Hematopoietic multipotent progenitor cell (in vitro differentiated cells): Measurements from ENCODE around the gene CDON. TPM values are rescaled to one million over a fixed set of nuclear protein-coding genes. Genes with fewer than 3 reads are reported as not detected.
A peak's percentile ranks its signal among the peaks of the same experiment; 100 is the strongest.

Experiments
- DNase-seq, 3 donors: peaks; one replicate each; pipeline ENCODE4 v3.0.0-alpha.2; 2011 to 2015; ENCODE audit warnings: low read depth in 2 of 3, low spot score in 2 of 3
- total RNA-seq: library from RNA; depleted of rRNA; stranded (reverse); fragments of >200 nt; gene quantifications from one replicate; pipeline ENCODE4 v1.2.3, GENCODE V29; 2012

Gene CDON, protein sequence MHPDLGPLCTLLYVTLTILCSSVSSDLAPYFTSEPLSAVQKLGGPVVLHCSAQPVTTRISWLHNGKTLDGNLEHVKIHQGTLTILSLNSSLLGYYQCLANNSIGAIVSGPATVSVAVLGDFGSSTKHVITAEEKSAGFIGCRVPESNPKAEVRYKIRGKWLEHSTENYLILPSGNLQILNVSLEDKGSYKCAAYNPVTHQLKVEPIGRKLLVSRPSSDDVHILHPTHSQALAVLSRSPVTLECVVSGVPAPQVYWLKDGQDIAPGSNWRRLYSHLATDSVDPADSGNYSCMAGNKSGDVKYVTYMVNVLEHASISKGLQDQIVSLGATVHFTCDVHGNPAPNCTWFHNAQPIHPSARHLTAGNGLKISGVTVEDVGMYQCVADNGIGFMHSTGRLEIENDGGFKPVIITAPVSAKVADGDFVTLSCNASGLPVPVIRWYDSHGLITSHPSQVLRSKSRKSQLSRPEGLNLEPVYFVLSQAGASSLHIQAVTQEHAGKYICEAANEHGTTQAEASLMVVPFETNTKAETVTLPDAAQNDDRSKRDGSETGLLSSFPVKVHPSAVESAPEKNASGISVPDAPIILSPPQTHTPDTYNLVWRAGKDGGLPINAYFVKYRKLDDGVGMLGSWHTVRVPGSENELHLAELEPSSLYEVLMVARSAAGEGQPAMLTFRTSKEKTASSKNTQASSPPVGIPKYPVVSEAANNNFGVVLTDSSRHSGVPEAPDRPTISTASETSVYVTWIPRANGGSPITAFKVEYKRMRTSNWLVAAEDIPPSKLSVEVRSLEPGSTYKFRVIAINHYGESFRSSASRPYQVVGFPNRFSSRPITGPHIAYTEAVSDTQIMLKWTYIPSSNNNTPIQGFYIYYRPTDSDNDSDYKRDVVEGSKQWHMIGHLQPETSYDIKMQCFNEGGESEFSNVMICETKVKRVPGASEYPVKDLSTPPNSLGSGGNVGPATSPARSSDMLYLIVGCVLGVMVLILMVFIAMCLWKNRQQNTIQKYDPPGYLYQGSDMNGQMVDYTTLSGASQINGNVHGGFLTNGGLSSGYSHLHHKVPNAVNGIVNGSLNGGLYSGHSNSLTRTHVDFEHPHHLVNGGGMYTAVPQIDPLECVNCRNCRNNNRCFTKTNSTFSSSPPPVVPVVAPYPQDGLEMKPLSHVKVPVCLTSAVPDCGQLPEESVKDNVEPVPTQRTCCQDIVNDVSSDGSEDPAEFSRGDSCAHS (N-terminal part only)
- 0.27 TPM for total RNA-seq

DNA sequence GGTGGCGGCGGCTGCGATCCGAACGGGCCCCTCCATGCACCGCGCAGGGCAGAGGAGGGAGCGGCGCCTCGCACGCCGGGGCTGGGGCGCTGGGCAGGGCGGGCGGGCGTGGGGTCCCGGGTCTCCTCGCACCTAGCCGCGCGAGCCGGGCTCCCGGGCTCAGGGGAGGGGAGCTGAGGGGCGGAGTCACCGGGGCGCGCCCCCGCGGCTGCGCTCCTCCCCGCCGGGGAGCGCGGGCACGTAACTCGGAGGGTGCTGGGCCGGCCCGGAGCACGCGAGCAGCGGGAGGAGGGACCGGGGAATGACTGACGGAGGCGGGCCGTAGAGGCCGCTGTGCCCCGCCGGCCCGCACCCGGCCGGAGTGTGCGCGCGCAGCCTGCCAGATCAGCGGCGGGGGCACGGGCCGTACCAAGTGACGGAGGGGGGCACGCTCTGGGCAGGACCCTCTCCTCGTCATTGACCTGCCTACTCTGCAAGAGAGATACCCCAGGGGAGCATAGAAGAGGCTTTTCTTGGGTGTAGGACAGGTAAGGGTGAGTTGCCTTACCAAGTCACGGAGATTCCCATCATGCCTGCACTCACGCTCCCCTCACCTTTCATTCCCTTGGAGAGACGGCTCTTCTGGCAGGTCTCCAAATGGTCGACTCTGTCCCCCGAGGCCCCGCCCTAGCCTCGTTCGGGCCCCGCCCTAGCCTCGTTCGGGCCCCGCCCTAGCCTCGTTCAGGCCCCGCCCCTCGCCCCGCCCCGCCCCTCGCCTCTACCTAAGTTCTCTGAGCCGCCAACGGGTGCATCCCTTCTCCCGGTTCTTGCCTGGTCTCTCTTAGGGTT is at the start of gene CDON:
Gene CDON, minus strand, starts transcription at position 188 of the 828 bp plus-strand sequence. CDS start 39,390 bp downstream, outside the sequence.
- DNase-seq = peak; percentile 88 to 92 (median 90)

DNA sequence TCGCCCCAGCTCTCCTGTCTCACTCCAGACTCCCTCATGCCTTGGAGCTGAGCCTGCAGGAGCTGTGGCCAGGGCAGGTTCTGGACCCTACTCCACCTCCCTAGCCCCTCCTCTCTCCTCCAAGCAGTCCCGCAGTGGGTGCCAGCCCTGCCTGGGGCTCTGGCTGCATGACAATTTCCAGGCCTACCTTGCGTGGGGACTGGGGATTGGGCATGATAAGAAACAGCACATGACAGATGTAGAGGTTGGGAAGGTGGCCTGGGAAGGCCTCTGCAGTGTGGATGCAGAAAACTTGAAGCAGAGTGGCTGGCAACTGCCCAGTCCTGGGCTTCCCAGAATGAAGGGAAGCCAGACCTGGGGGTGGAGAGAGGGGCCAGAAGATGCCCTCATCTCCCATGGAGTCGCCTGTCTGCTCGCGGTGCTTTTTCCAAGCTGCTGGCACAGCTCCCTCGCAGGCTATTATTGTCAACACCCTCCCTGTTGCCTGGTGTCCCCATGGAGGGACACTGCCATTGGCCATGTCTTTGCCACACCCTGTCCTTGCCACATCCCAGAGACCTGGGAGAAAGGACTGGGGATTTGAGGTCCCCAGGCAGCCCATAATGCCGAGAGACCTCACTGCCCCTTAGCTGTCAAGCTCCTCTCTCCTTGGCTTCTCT is 48.9 kb upstream of the CDON start:
- DNase-seq = no peak

DNA sequence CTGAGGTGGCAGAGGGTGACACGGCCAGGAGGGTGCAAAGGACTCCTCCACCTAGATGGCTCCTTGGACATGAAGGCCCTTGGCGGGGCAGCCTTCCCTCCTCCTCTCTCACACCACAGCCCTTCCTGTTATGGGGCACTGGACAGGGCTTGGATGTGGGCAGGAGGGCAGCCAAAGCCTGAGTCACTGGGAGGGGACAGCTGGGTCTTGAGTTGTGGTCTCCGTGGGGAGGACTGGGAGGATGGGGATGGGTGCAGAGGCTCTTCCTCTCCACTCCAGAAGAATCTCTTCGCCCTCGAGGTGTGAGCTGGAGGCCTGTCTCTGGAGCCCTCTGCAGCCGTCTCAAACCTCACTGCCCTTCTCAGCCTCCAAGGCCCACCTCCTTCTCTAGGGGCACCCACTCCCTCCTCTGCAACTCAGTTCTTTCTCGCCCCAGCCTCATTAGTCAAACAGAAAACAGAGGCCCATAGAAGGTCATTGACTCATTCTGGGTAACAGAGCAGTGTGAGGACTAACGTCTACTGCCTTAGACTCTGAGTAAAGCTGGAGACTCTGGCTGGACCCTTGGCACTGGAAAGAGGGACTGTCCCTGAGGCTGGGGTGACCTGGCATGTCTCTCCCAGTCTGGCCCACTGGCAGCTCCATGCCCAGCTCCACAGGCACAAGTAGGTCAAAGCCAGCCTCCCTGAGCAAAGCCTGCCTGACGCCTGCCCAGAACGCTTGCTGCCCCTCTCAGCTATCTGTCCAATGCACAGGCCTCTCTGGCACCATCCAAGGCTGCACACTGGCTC is 47.5 kb upstream of the CDON start:
- no peak for DNase-seq

DNA sequence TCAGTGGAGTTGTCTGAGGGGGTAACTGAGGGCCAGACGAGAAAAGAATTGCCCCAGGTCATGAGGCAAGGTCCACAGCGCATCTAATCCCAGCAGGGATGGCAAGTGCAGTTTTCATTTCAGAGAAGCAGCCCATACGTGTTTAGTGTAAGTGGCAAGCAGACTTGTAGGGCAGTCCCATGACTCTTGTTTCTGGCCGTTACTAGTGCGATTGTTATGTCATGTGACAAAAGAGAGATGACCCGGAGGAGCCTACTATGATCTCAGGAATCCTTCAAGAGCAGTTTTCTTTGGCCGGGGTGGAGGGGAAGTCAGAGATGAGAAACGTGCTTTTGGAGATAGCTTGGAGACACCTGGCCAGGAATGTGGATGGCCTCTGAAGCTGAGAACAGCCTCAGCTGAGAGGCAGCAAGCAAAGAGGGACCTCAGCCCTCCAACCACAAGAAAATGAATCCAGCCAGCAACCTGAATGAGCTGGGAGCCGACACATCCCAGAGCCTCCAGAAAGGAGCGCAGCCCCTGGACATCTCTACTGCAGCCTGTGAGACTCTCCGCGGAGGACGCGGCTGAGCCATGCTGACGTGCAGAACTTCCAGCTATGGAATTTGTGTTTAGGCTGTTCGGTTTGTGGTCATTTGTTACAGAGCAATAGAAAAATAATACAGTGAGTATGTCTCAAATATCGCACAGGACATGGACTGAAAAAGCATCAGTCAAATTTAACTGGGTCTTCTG is 44.1 kb upstream of the CDON start:
- no peak for DNase-seq

DNA sequence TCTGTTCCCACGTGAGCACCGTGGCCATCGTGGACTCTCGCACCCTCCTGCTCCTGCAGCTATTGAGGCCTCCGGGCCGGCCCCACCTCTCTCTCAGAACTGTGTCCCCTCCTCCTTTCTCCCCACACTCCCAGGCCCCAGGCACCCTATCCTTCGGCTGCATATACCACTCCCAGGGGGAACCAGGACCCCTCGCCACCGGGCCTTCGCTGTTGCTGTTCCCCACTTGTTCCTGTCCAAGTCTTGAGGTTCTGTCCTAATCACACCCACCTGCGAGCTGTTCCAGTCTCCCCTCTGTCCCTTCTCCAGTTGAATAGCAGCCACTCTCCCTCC is 43.0 kb upstream of the CDON start:
- DNase-seq = no peak

DNA sequence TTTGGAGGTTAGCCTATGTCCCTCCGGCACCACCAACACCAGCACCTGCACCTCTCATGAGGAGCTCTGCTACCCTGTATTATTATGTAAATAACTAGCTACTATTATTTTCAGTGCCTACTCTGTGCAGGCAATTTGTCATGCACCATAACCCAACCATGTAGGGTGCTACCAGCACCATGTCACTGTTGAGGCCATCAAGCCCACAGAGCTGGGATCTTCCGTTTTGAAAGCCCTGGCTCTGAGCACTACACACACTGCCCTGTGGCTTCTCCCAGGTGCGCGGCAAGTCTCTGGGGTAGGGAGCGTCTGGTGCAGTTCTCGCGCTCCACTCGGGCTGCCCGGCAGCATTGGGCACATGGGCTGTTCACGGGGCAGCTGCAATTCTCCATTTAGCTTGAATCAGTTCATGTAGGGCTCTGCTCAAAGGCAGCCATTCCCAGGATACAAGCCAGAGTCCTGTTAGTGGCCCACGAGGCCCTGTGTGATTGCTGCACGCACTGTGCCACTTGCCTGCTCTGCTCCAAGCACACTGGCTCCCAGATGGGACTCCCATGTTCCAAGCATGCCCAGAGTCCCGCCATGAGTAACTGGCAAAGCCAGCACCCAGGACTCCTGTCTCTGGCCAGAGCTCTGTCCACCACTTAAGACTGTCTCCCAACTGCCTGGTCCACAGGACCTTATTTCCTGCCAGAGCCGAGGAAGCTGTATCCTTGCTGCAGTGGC is 42.5 kb upstream of the CDON start:
- DNase-seq = no peak

DNA sequence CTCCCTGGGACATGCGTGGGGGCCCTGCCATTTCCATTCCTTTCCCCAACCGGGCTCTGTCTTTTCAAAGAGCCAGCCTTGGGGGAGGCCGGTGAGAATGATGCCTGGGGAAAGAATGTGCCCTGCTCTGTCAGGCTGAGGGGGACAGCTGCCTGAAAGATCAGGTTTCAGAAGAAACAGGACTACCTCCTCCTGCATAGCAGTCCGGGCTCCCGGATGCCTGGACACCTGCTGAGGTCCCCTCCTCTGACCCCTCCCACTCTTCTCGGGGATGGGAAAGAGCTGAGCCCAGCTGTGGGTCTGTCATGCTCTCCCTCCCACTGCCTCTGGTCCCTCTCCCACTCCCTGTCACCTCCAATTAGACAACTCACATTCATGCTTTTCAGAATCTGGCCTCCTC is 41.8 kb upstream of the CDON start:
- no peak for DNase-seq

DNA sequence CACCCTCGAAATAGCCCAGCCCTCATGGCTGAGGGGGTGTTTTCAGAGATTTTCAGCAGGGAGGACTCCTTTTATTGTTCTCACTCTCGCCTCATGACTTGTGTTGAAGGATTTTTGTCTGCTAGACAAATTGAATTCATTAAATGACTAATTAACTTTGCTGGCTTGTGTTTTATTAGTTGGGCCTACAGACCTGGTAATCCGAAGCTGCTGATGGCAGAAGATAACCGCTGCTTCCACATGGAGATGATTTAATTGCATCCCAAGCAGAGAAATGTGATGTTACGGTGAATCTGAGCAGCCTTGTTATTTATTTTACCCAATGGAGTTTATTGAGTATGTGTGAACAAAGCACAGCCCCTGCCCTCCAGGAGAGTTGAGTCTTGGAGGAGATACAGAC is 40.5 kb upstream of the CDON start:
- no peak for DNase-seq

DNA sequence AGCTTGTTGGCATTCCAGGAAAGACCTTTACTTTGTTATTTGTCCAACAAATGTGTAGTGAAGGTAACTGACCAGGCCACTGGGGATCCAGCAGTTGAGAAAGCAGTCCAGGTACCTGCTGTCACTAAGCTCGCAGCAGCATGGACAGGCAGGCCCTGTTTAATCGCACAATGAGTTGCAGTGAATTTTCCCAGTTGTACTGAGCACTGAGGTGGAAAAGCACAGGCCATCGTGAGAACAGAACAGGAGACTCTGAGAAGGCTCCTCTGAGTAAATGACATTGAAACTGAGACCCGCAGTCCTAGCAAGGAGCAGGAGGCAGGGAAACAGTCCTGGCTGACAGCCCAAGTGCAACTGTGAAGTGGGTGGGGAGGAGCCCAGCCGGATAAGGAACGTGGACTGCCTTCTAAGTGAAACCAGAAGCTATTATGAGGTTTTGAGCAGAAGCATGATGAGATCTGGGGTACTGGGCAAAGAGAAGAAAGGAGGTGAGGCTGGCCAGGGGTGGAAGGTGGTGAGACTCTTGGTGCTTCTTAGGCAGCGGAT is 39.8 kb upstream of the CDON start:
- DNase-seq = no peak

DNA sequence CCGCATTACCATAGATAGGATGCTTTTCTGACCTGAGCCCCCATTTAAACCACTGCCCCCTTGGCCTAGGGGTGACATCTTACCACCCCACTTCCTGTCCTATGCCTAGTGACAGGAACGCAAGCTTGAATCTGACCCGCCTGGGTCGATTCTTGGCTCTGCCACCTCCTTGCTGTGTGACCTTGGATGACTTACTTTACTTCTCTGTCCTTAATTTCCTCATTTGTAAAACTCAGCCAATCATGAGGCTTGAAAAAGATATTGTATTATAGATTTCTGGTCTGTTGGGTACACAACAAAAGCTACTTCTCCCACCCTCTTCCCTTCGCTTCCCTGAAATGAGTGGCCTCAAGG is 39.2 kb upstream of the CDON start:
- DNase-seq = no peak

DNA sequence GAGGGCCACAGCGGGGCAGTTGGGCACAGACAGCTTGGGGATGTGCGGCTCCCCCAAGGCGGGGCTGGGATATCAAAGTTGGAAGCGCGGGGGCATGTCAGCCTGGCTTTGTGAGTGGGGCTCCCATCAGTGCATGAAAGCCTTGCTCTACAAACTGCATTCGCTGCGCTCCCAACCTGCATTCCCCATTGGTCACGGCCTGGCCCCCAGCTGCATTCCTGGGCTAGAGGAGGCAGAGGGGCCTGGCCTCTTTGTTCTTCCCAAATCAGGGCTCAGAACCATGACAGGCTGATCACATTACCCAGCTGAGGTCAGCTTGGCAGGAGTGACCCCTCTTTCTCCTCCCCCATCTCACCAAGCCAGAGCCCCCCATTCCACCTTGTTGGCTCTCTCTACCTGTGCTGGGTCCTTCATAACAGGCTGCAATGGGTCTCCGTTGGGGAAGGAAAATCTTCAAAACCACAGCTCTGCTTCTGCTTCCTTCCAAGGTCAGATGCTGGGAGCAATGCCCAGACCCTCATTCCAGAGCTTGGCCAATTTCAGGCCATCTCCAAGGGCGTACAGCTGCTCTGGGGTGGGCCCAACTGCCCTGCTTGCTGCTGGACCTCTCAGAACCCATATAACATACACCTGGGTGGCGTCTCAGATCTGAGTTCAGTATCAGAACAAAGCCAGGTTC is 38.7 kb upstream of the CDON start:
- DNase-seq = no peak

DNA sequence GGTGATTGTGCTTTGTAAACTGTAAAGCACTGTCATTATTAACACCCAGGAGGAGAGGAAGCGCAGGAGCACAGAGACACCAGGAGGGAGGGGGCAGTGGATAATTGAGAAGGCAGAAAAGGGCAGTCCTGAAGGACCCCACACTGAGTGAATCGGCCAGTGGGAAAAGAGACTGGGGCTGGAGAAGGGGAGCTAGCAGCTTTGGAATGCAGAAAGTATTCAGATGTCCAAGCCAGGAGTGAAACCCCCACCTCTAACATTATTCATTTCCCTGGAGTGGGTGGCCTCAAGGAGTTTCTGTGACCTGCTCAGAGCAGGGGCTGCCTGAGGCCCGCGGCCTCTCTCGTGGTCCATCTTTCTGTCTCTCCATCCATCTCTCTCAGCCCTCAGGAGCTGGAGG is 38.0 kb upstream of the CDON start:
- no peak for DNase-seq

DNA sequence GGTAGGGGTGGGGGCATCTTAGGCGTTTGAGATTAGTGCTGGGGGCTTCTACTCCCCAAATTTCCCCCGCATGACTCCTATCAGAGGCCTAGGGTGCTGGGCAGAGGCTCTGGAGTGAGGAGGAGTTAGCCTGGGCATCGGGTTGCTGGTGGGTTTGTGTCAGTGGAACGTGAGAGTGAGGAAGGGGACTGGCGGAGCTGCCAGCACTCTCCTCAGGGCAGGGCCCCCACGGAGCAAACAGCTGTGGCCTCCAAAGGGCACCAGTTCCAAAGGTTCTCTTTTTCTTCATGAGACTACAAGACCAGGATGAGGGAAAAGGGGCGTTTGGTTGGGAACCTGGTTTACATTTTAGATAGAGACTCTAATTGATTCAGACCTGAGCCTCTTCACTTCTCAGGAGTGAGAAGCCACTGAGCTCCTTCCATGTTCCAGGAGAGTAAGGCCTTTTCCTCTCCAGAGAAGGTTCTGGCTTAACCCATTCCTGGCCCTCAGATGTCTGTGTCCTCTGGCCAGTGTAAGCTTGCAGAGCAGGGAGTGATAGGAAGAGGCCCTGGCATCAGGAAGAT is 35.6 kb upstream of the CDON start:
- no peak for DNase-seq

DNA sequence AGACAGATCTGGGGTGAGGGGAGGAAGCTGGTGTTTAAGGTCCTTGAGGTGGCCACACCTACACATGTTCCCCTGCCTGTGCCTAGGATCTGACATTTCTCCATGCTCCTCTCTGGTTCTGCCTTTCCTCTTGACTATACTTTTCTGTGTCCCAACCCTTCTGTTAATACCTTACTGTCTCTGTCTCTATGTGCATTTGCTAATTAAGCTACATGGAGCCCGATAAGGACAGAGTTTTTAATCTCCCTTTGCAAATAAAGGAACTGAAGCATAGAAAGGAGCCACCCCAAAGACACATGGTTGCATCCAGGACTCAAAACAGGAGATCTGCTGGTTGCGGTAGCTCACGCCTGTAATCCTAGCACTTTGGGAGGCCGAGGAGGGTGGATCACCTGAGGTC is 33.1 kb upstream of the CDON start:
- no peak for DNase-seq

DNA sequence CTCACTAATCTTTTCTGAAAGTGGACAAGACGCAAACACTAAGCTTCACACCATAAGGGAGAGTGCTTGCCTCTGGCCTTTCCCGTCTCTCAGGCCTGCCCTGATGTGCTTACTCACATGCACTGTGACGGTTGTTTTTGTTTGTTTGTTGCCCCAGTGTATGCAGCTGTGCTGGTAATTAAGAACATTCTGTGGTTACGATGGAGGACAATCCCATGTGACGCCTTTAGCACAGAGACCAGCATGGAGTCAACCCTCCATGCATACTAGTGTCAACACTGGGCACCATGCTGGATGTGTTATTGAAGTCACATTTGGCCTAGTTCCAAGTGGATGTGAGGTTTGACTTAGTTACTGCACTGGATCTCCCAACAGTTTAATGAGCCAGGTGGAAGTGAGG is 27.8 kb upstream of the CDON start:
- DNase-seq = no peak

DNA sequence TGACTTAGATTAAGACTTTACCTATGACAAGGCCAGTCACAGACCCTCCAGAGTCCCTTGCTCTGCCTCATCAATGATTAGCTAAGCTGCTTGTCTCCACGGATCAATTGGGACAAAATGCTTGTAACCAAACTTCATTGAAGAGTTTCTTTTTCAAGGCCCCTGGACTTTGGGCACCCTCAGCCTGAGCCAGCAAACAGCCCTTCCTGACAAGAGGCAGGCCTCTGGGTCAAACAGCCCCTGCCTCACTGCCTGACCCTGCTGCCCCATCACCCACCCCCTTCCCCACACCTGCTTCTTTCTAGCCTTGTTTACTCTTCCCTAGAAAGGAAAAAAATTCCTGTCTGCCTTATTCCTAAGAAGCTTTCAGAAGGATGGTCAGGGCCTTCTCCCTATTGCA is 26.3 kb upstream of the CDON start:
- DNase-seq = no peak

DNA sequence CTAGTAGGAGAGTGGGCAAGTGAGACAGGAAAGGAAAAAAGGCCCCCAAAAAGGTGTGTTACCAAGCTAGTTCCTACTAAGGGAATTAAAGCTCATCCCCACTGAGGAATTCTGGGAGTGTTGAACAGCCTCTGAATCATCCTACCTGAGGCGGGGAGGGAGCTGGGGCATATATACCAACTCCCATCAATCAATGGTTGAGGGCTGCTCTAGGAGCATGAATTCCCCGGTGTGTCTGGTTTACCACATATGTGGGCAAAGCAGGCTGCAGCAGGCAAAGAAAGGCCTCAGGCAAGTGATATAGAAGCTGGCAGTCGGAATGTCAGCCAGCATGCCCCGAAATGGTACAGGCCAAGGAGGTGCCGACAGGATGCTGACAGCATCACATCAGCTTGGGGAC is 23.6 kb upstream of the CDON start:
- DNase-seq = no peak
